CD14-positive monocyte (primary cell): ENCODE measurements around the gene BEX5. TPM values are rescaled to one million over a fixed set of nuclear protein-coding genes. Genes with fewer than 3 reads are reported as not detected.
"Not testable (repeated sequence)": the region's sequence is repeated elsewhere in the genome, so short reads cannot be mapped to it uniquely, and the experiment has no call there.

Experiments used
- DNase-seq, 3 donors: peaks; one replicate each; pipeline ENCODE4 v3.0.0-alpha.2; 2011 to 2022
- H2AFZ ChIP-seq: 2 replicates; pipeline ENCODE4 v1.6.0; 2012; ENCODE audit warnings: mild to moderate bottlenecking, low read depth, low read length, inconsistent platforms; ENCODE audit not compliant: insufficient read depth, poor library complexity, severe bottlenecking
- H3K27ac ChIP-seq, 2 donors: 1 replicate in 1 of 2; 2 replicates in 1 of 2; pipeline ENCODE4 v1.5.1; 2012 to 2013; ENCODE audit warnings: low read length in 2 of 2, control low read depth in 1 of 2, inconsistent platforms in 1 of 2, low read depth in 1 of 2, mild to moderate bottlenecking in 1 of 2
- H3K27me3 ChIP-seq, 2 donors: one replicate each; pipeline versions ENCODE4 v1.6.0 to v1.6.1; 2011 to 2013; ENCODE audit warnings: low read length in 2 of 2; ENCODE audit not compliant: control insufficient read depth in 2 of 2, insufficient read depth in 2 of 2
- H3K36me3 ChIP-seq, 2 donors: replicated peaks in 1 of 2; 1 replicate in 1 of 2; 2 replicates in 1 of 2; pipeline versions ENCODE4 v1.5.1 to v1.6.1; 2012 to 2013; ENCODE audit warnings: low read length in 2 of 2, control low read depth in 1 of 2, inconsistent platforms in 1 of 2, mild to moderate bottlenecking in 1 of 2; ENCODE audit not compliant: insufficient read depth in 2 of 2, control insufficient read depth in 1 of 2
- H3K4me1 ChIP-seq, 2 donors: 1 replicate in 1 of 2; 2 replicates in 1 of 2; pipeline versions ENCODE4 v1.5.1 to v1.6.1; 2012 to 2013; ENCODE audit warnings: low read length in 2 of 2, control low read depth in 1 of 2, inconsistent platforms in 1 of 2, mild to moderate bottlenecking in 1 of 2, moderate library complexity in 1 of 2; ENCODE audit not compliant: insufficient read depth in 2 of 2, control insufficient read depth in 1 of 2
- H3K4me2 ChIP-seq: replicated peaks from 2 replicates; pipeline ENCODE3; 2012; ENCODE audit warnings: low read length, moderate library complexity, mild to moderate bottlenecking; ENCODE audit not compliant: poor library complexity, severe bottlenecking; ENCODE audit errors: extremely low read depth
- H3K4me3 ChIP-seq, 3 experiments: fragments of 200-600 bp in 1 of 3; sonication (generic) in 1 of 3; replicated peaks in 1 of 3; 1 replicate in 2 of 3; 2 replicates in 1 of 3; pipeline ENCODE4 v1.5.1; 2011 to 2013; ENCODE audit warnings: low read length in 3 of 3, mild to moderate bottlenecking in 3 of 3, control low read depth in 2 of 3, low read depth in 2 of 3, inconsistent platforms in 1 of 3, moderate library complexity in 1 of 3
- H3K79me2 ChIP-seq: 2 replicates; pipeline ENCODE4 v1.6.0; 2012; ENCODE audit warnings: mild to moderate bottlenecking, control low read depth, inconsistent platforms, low read length, moderate library complexity; ENCODE audit not compliant: insufficient read depth
- H3K9ac ChIP-seq: 2 replicates; pipeline ENCODE4 v1.6.0; 2017; ENCODE audit warnings: low read length, mild to moderate bottlenecking; ENCODE audit not compliant: insufficient read depth, poor library complexity, severe bottlenecking
- H3K9me3 ChIP-seq, 2 donors: replicated peaks in 1 of 2; 1 replicate in 1 of 2; 2 replicates in 1 of 2; pipeline versions ENCODE4 v1.5.1 to v1.6.1; 2012 to 2013; ENCODE audit warnings: low read length in 2 of 2, control low read depth in 1 of 2; ENCODE audit not compliant: control insufficient read depth in 1 of 2, insufficient read depth in 1 of 2
- H4K20me1 ChIP-seq: 2 replicates; pipeline ENCODE4 v1.6.0; 2012; ENCODE audit warnings: mild to moderate bottlenecking, low read length, control low read depth, moderate library complexity; ENCODE audit not compliant: insufficient read depth
- H3K27ac Mint-ChIP-seq, 7 donors: one replicate each; pipeline ENCODE4 v1.8.0; 2020; ENCODE audit warnings: mild to moderate bottlenecking in 7 of 7, mixed read lengths in 7 of 7, moderate library complexity in 6 of 7, inconsistent platforms in 2 of 7
- H3K27me3 Mint-ChIP-seq, 3 donors: one replicate each; pipeline ENCODE4 v1.8.0; 2021 to 2022; ENCODE audit warnings: low read depth in 3 of 3, mild to moderate bottlenecking in 3 of 3, mixed read lengths in 3 of 3, moderate library complexity in 3 of 3, inconsistent platforms in 1 of 3
- H3K36me3 Mint-ChIP-seq, 2 donors: one replicate each; pipeline ENCODE4 v1.8.0; 2020; ENCODE audit warnings: mixed read lengths in 2 of 2, inconsistent platforms in 1 of 2, mild to moderate bottlenecking in 1 of 2
- H3K4me1 Mint-ChIP-seq: one replicate; pipeline ENCODE4 v1.8.0; 2020; ENCODE audit warnings: mild to moderate bottlenecking, mixed read lengths
- H3K4me3 Mint-ChIP-seq, 2 donors: one replicate each; pipeline ENCODE4 v1.8.0; 2020; ENCODE audit warnings: mild to moderate bottlenecking in 2 of 2, mixed read lengths in 2 of 2, moderate library complexity in 1 of 2
- H3K9me3 Mint-ChIP-seq, 7 donors: one replicate each; pipeline ENCODE4 v1.8.0; 2020 to 2022; ENCODE audit warnings: mixed read lengths in 7 of 7, mild to moderate bottlenecking in 6 of 7, moderate library complexity in 6 of 7, inconsistent platforms in 2 of 7
- WGBS: methylation state at CpG from one replicate; pipeline ENCODE4 v1.1.5; 2013; ENCODE audit warnings: missing lambda C conversion rate; ENCODE audit not compliant: insufficient coverage; 5-methylcytosine and 5-hydroxymethylcytosine counted together
- intact Hi-C, 2 donors: fragments of 100-400 bp; cut with micrococcal nuclease; formaldehyde crosslinking; loops; one replicate each; pipeline versions ENCODE4 v1.15.0 to v1.15.1; 2023
- polyA plus RNA-seq, 3 donors: library from polyadenylated mRNA; depleted of rRNA in 1 of 3; unstranded in 2 of 3; stranded (reverse) in 1 of 3; fragments of 300-500 nt in 2 of 3; fragments of >200 nt in 1 of 3; fragmentation: Illumina TruSeq in 2 of 3; gene quantifications; 1 replicate in 2 of 3; 2 replicates in 1 of 3; pipeline ENCODE4 v1.2.3, GENCODE V29; 2012 to 2021

BEX5 gene
- polyA plus RNA-seq, 3 donors = 0.24 TPM; not detected in 2

DNA sequence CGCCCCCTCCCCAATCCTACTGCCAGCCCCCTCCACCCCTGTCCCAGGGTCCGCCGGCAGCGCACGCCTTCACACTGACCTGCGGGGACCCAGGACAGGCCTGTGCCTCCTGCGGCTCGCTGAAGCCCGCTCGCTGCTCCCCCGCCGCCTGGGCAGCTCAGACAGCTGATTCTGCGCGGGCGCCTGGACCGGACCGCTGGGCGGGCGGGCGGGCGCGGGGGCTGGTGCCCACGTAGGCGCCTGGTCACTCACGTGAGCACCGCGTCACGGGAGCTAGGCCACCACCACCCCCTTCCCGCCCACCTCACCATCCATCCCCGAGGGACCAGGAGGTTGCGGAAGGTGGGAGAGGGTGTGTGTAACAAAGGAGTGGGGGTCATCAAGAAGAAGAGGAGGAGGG lies 13.5 kb downstream of the BEX5 start, which contains the start of gene TCEAL6:
Gene TCEAL6 (minus strand): TSS at position 208 of the 400 bp plus-strand sequence.
- H3K4me1 Mint-ChIP-seq, H3K4me1 ChIP-seq, H3K9me3 ChIP-seq, H3K9me3 Mint-ChIP-seq, H4K20me1 ChIP-seq, H2AFZ ChIP-seq, H3K79me2 ChIP-seq, H3K9ac ChIP-seq, DNase-seq, H3K27ac ChIP-seq, intact Hi-C loops, H3K27ac Mint-ChIP-seq, H3K36me3 Mint-ChIP-seq, H3K4me3 ChIP-seq, H3K36me3 ChIP-seq, H3K4me2 ChIP-seq: not testable (repeated sequence)
- 40% methylated on average over 1 of the region's 31 CpGs for WGBS
- Mint-ChIP-seq H3K27me3 (peaks cover 28 to 29% (median 29%) of the 10 kb centered on the region in 3 donors), H3K4me3 (peak within 1 kb of the TSS in 1 of 2 donors; percentile 59)
- H3K27me3 ChIP-seq = peaks cover 4 to 13% of the 10 kb centered on the region in 2 donors

DNA sequence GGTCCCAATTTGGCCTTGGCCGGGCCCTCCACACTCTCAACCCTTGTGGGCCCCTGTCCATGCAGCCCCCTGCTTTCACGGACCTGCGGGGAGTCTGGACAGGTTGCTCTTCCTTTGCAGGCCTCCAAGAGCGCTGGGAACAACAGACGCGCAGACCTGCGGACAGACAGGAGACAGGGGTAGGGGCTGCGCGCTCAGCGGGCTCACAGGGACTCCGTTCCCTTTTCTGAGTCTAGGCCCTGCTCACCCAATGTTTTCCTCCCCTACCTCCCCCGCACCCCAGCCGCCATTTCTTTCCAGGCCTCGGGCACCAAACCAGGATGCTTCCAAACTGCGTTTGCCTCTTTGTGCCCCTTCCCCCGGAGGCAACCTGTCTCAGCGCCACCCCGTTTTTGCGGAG lies 14.1 kb downstream of the BEX5 start:
- H3K9me3 ChIP-seq, H4K20me1 ChIP-seq, H3K9me3 Mint-ChIP-seq, H3K4me3 ChIP-seq, intact Hi-C loops, H3K27ac ChIP-seq, H3K4me1 ChIP-seq, H3K36me3 ChIP-seq, H3K79me2 ChIP-seq, H3K27ac Mint-ChIP-seq, DNase-seq, H3K36me3 Mint-ChIP-seq, H3K9ac ChIP-seq, H3K4me1 Mint-ChIP-seq, H3K4me2 ChIP-seq, H2AFZ ChIP-seq: not testable (repeated sequence)
- peak overlapping the region in 1 of 2 donors; percentile 11 for H3K4me3 Mint-ChIP-seq
- peaks cover 4 to 13% of the 10 kb centered on the region in 2 donors for H3K27me3 ChIP-seq
- peaks cover 28 to 29% (median 28%) of the 10 kb centered on the region in 3 donors for H3K27me3 Mint-ChIP-seq
- 3% methylated on average over 9 of the region's 19 CpGs for WGBS

DNA sequence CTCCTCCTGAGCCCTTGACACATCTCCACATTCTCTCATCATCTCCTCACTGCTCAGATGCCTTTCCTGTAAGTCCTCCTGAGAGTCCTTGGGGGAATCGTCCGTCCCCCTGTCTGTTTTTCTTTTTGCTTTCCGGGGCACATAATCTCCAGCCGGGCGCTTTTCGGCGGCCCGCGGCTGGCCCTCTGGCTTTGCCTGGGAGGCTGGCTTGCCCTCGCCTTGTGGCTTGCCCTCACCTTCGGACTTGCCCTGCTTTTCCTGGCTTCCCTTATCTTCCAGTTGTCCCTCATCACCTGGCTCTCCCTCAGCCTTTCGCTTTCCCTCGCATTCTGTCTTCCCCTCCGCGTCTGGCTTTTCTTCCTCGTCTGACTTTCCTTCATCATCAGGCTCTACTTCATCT lies 14.9 kb downstream of the BEX5 start:
- H2AFZ ChIP-seq, H3K4me1 ChIP-seq, DNase-seq, H3K36me3 Mint-ChIP-seq, H3K36me3 ChIP-seq, H3K79me2 ChIP-seq, H3K9me3 ChIP-seq, H4K20me1 ChIP-seq, H3K27ac Mint-ChIP-seq, H3K4me3 Mint-ChIP-seq, H3K4me1 Mint-ChIP-seq, H3K4me2 ChIP-seq, intact Hi-C loops, H3K4me3 ChIP-seq, H3K9me3 Mint-ChIP-seq, H3K27ac ChIP-seq, H3K9ac ChIP-seq: not testable (repeated sequence)
- peaks cover 4 to 13% of the 10 kb centered on the region in 2 donors for H3K27me3 ChIP-seq
- peaks cover 28 to 29% (median 29%) of the 10 kb centered on the region in 3 donors for H3K27me3 Mint-ChIP-seq
- WGBS = no CpG with 5 or more reads among the region's 16 CpGs
